T-cell (primary cell): ENCODE measurements around the gene ORM2. TPM values are rescaled to one million over a fixed set of nuclear protein-coding genes. Genes with fewer than 3 reads are reported as not detected.
A peak's percentile ranks its signal among the peaks of the same experiment; 100 is the strongest.

Experiments
- ATAC-seq, 4 experiments: fragments of 200-7000 bp in 3 of 4; fragments of 150-1000 bp in 1 of 4; cut with Tn5 transposase; replicated peaks in 1 of 4; 1 replicate in 3 of 4; 2 replicates in 1 of 4; pipeline ENCODE4 v1.10.0; 2021; ENCODE audit warnings: moderate library complexity in 3 of 4, mild to moderate bottlenecking in 2 of 4, moderate number of reproducible peaks in 1 of 4
- CTCF ChIA-PET, 2 donors: fragments of 300-600 bp; sonication (Branson Sonifier 250); formaldehyde crosslinking; loops; one replicate each; lab custom pipeline; 2022; ENCODE audit warnings: antibody characterized with exemption in 2 of 2; lab: Charles Lee
- POLR2A ChIA-PET, 2 donors: fragments of 300-600 bp; sonication (Branson Sonifier 250); formaldehyde crosslinking; loops; one replicate each; lab custom pipeline; 2022; ENCODE audit warnings: antibody characterized with exemption in 2 of 2; lab: Charles Lee
- DNase-seq, 35 experiments: peaks; one replicate each; pipeline versions ENCODE4 v3.0.0 to v3.0.0-alpha.2; 2013 to 2023
- H3K27ac ChIP-seq: one replicate; pipeline ENCODE4 v1.5.1; 2013; ENCODE audit warnings: low read length
- H3K27me3 ChIP-seq, 2 experiments: replicated peaks in 1 of 2; 1 replicate in 1 of 2; 2 replicates in 1 of 2; pipeline versions ENCODE4 v1.6.1 to v1.7.0; 2013; ENCODE audit warnings: low read length in 1 of 2, mixed read lengths in 1 of 2; ENCODE audit not compliant: control insufficient read depth in 2 of 2, insufficient read depth in 2 of 2; ENCODE audit errors: extremely low read depth in 1 of 2
- H3K36me3 ChIP-seq, 2 donors: 1 replicate in 1 of 2; 2 replicates in 1 of 2; pipeline versions ENCODE4 v1.6.1 to v1.7.0; 2013; ENCODE audit warnings: low read length in 1 of 2; ENCODE audit not compliant: control insufficient read depth in 2 of 2, insufficient read depth in 1 of 2; ENCODE audit errors: extremely low read depth in 1 of 2
- H3K4me1 ChIP-seq, 2 experiments: 1 replicate in 1 of 2; 2 replicates in 1 of 2; pipeline versions ENCODE4 v1.6.1 to v1.7.0; 2013; ENCODE audit warnings: low read length in 2 of 2, mixed read lengths in 1 of 2; ENCODE audit not compliant: insufficient read depth in 2 of 2, control insufficient read depth in 1 of 2; ENCODE audit errors: extremely low read depth in 1 of 2
- H3K4me3 ChIP-seq, 2 donors: 1 replicate in 1 of 2; 2 replicates in 1 of 2; pipeline versions ENCODE4 v1.5.1 to v1.7.0; 2013; ENCODE audit warnings: mild to moderate bottlenecking in 2 of 2, low read length in 1 of 2, moderate library complexity in 1 of 2; ENCODE audit not compliant: control insufficient read depth in 1 of 2; ENCODE audit errors: extremely low read depth in 1 of 2
- H3K9me3 ChIP-seq: 2 replicates; pipeline ENCODE4 v1.7.0; 2013
- H3K27ac Mint-ChIP-seq, 2 donors: one replicate each; pipeline ENCODE4 v1.8.0; 2020 to 2021; ENCODE audit warnings: mild to moderate bottlenecking in 2 of 2, mixed read lengths in 2 of 2
- H3K27me3 Mint-ChIP-seq, 2 donors: one replicate each; pipeline ENCODE4 v1.8.0; 2021 to 2022; ENCODE audit warnings: mixed read lengths in 2 of 2
- H3K36me3 Mint-ChIP-seq: one replicate; pipeline ENCODE4 v1.8.0; 2021; ENCODE audit warnings: mixed read lengths
- H3K4me1 Mint-ChIP-seq, 3 donors: one replicate each; pipeline ENCODE4 v1.8.0; 2020 to 2022; ENCODE audit warnings: mixed read lengths in 3 of 3, mild to moderate bottlenecking in 1 of 3
- H3K4me3 Mint-ChIP-seq, 3 donors: one replicate each; pipeline ENCODE4 v1.8.0; 2020 to 2022; ENCODE audit warnings: mild to moderate bottlenecking in 3 of 3, mixed read lengths in 3 of 3, moderate library complexity in 3 of 3
- H3K9me3 Mint-ChIP-seq, 3 donors: one replicate each; pipeline ENCODE4 v1.8.0; 2020 to 2022; ENCODE audit warnings: mixed read lengths in 3 of 3
- WGBS: methylation state at CpG from one replicate; pipeline ENCODE4 v1.1.5; 2013; ENCODE audit warnings: missing lambda C conversion rate; ENCODE audit not compliant: insufficient coverage; 5-methylcytosine and 5-hydroxymethylcytosine counted together
- total RNA-seq, 35 experiments: library from RNA in 6 of 35; stranded (reverse) in 6 of 35; fragments of 120-200 nt in 1 of 35; gene quantifications; one replicate each; pipeline versions ENCODE4 v1.2.1 to v1.2.4 and lab custom pipeline; 2013 to 2026

Gene ORM2
- total RNA-seq, 5 donors from 2014 or later (not counting 1 experiment from before 2014, with no cell fraction given), result 1.4 to 2.2 (median 1.8) TPM; not detected in 2

- Mint-ChIP-seq H3K27ac (no peak overlapping the region), H3K4me1 (no peaks in the 10 kb centered on the region), H3K27me3 (peaks cover 0 to 6% of the 10 kb centered on the region in 2 donors), H3K36me3 (no peaks in the 10 kb centered on the region), H3K9me3 (no peaks in the 10 kb centered on the region), H3K4me3 (no peak overlapping the region)
- POLR2A ChIA-PET, result no interaction called here
- Histone ChIP-seq H3K27me3 (peaks cover 0 to 19% of the 10 kb centered on the region in 2 experiments), H3K4me1 (no peaks in the 10 kb centered on the region), H3K36me3 (no peaks in the 10 kb centered on the region), H3K4me3 (no peak overlapping the region), H3K27ac (no peak overlapping the region), H3K9me3 (no peaks in the 10 kb centered on the region)
- 89% methylated on average over 13 of the region's 28 CpGs for WGBS
- CTCF ChIA-PET, result no interaction called here
- DNase-seq (peak in 1 of 35 experiments; percentile 20), ATAC-seq (no peak)
Measured at GRCh38 chr9:114311571-114312512, 17.8 kb upstream of the ORM2 start.

GRCh38 chr9:114312513-114312875 is 17.2 kb upstream of the ORM2 start:
- Mint-ChIP-seq H3K27ac (no peak overlapping the region), H3K4me1 (no peaks in the 10 kb centered on the region), H3K4me3 (no peak overlapping the region), H3K36me3 (no peaks in the 10 kb centered on the region), H3K27me3 (peaks cover 0 to 6% of the 10 kb centered on the region in 2 donors), H3K9me3 (no peaks in the 10 kb centered on the region)
- ATAC-seq, result no peak
- Histone ChIP-seq H3K27me3 (peaks cover 0 to 19% of the 10 kb centered on the region in 2 experiments), H3K36me3 (no peaks in the 10 kb centered on the region), H3K4me3 (no peak overlapping the region), H3K9me3 (no peaks in the 10 kb centered on the region), H3K4me1 (no peaks in the 10 kb centered on the region), H3K27ac (no peak overlapping the region)
- peak in 2 of 35 experiments; percentile 3 to 16 for DNase-seq
- CTCF ChIA-PET, result no interaction called here
- WGBS, result 69% methylated on average over 5 of the region's 8 CpGs
- POLR2A ChIA-PET, result no interaction called here

- WGBS, result 88% methylated on average over 2 of the region's 8 CpGs
Measured at GRCh38 chr9:114313186-114313585, 16.5 kb upstream of the ORM2 start.

GRCh38 chr9:114314256-114314867 is 15.3 kb upstream of the ORM2 start:
- H3K4me3 Mint-ChIP-seq, result no peak overlapping the region
- DNase-seq (peak in 2 of 35 experiments; percentile 3 to 4), ATAC-seq (no peak)
- no peaks in the 10 kb centered on the region for H3K4me1 Mint-ChIP-seq
- H3K9me3 Mint-ChIP-seq, result no peaks in the 10 kb centered on the region
- no peaks in the 10 kb centered on the region for H3K36me3 Mint-ChIP-seq
- POLR2A ChIA-PET, result no interaction called here
- H3K27me3 ChIP-seq, result peaks cover 0 to 15% of the 10 kb centered on the region in 2 experiments
- H3K36me3 ChIP-seq, result no peaks in the 10 kb centered on the region
- H3K27me3 Mint-ChIP-seq, result peaks cover 4 to 11% of the 10 kb centered on the region in 2 donors
- CTCF ChIA-PET, result interaction anchor here in 1 of 2 donors (0.6 kb wide), 1 partner anchor 23 kb away, joined by 3 read pairs; no protein-coding TSS in a partner anchor
- no peaks in the 10 kb centered on the region for H3K4me1 ChIP-seq
- no peaks in the 10 kb centered on the region for H3K9me3 ChIP-seq
- no peak overlapping the region for H3K4me3 ChIP-seq
- WGBS, result 81% methylated on average over 7 of the region's 7 CpGs
- H3K27ac Mint-ChIP-seq, result no peak overlapping the region
- no peak overlapping the region for H3K27ac ChIP-seq

More at GRCh38 chr9:114313186-114313585, 16.5 kb upstream of the ORM2 start:
- Mint-ChIP-seq H3K9me3 (no peaks in the 10 kb centered on the region), H3K4me3 (no peak overlapping the region), H3K4me1 (no peaks in the 10 kb centered on the region), H3K27me3 (peaks cover 0 to 6% of the 10 kb centered on the region in 2 donors), H3K36me3 (no peaks in the 10 kb centered on the region), H3K27ac (no peak overlapping the region)
- H3K27me3 ChIP-seq, result peaks cover 0 to 19% of the 10 kb centered on the region in 2 experiments
- no peak overlapping the region for H3K27ac ChIP-seq
- no peaks in the 10 kb centered on the region for H3K9me3 ChIP-seq
- ATAC-seq (no peak), DNase-seq (no peak)
- ChIA-PET POLR2A (no interaction called here), CTCF (no interaction called here)
- H3K36me3 ChIP-seq, result no peaks in the 10 kb centered on the region
- H3K4me1 ChIP-seq, result no peaks in the 10 kb centered on the region
- no peak overlapping the region for H3K4me3 ChIP-seq

- H3K27ac ChIP-seq, result no peak overlapping the region
- H3K4me3 Mint-ChIP-seq, result no peak overlapping the region
- H3K36me3 Mint-ChIP-seq, result no peaks in the 10 kb centered on the region
- H3K27ac Mint-ChIP-seq, result no peak overlapping the region
- no peaks in the 10 kb centered on the region for H3K36me3 ChIP-seq
- CTCF ChIA-PET, result no interaction called here
- POLR2A ChIA-PET, result no interaction called here
- 96% methylated on average over 5 of the region's 8 CpGs for WGBS
- no peaks in the 10 kb centered on the region for H3K4me1 Mint-ChIP-seq
- H3K4me3 ChIP-seq, result no peak overlapping the region
- no peaks in the 10 kb centered on the region for H3K4me1 ChIP-seq
- H3K9me3 ChIP-seq, result no peaks in the 10 kb centered on the region
- ATAC-seq (no peak), DNase-seq (peak in 2 of 35 experiments; percentile 4 to 10)
- H3K27me3 Mint-ChIP-seq, result peaks cover 4 to 11% of the 10 kb centered on the region in 2 donors
- no peaks in the 10 kb centered on the region for H3K9me3 Mint-ChIP-seq
- H3K27me3 ChIP-seq, result peaks cover 0 to 16% of the 10 kb centered on the region in 2 experiments
Measured at GRCh38 chr9:114314881-114315722, 14.6 kb upstream of the ORM2 start.
